GM19372 (cell line): ENCODE measurements around the gene PARP6.
"Not testable (repeated sequence)": the region's sequence is repeated elsewhere in the genome, so short reads cannot be mapped to it uniquely, and the experiment has no call there.

Experiments used
- ATAC-seq: cut with Tn5 transposase; IDR thresholded peaks from one replicate; pipeline ENCODE4 v1.9.1; 2021; ENCODE audit warnings: mild to moderate bottlenecking, low read depth, moderate library complexity; ENCODE audit not compliant: unreplicated experiment

PARP6 gene

DNA sequence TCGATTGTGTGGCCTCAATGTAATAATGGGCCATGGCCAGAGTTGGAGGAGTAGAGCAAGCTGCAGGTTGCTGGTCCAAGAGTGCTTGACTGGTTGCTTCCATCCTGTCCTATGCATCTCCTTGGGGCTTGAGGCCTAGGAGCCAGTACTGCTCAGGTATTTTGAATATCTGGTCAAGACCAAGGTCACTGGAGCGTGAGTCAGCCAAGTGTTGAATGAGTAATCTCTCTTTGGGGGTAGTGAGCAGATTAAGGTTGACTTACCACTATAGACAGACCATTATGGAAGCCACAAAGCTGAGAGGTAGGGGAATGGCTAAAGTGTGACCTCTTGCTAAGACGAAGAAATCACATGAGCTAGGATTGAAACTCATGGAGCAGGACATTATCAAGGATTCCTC lies 9.4 kb upstream of the PARP6 start:
- no peak for ATAC-seq

DNA sequence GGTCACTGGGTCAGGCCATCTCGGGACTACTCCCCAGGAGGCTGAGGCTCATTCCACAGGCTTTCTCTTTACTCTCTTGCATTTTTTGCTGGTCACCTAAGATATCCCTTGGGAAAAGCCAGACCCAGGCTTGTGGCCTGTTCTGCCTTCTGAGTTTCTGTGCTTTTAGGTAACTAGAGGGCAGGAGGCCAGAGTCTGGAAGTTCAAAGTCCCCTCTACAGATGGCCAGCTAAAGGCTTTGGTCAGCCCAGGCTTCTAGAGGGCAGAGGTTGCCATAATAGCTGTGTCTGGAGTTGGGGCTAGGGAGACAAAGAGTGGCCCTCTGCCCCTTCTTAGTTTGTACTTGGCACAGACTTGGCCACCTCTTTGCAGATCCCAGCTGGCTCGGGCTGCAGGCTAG lies 8.4 kb upstream of the PARP6 start:
- ATAC-seq, result no peak

DNA sequence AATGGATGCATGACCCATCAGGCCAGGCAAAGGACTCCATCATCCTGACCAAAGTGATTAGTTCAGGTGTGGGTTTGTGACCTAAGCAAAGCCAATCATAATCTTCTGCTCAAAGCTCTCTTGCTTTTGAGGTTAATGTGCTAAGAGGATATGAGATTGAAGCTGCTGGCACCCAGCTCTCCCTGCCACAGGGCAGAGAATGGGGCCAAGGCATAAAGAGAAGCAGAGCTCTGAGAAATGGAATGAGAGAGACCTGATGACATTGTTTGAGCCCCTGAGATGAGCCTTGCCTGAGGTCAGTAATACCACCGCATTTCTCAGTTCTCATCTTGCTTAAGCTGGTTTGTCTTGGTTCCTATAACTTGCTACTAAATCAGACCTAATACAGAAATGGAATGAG lies 6.4 kb upstream of the PARP6 start:
- ATAC-seq, result no peak

DNA sequence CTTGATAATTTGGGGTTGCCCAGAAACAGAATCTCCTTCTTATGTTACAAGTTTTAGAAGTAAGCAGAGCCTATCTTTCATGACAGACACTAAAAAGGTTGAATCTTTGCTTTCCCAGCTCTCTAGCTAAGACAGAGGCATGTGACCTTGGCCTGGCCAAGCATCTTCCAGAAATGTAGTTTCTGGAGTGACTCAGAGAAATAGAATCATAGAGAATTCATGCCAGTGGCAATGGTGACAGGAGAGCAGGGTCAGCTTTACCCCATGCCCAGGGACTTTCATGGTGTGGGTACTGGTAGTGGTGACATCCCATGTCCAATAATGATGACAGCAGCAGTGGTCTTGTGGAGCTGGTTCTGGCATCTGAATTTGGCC lies 4.0 kb upstream of the PARP6 start:
- no peak for ATAC-seq

DNA sequence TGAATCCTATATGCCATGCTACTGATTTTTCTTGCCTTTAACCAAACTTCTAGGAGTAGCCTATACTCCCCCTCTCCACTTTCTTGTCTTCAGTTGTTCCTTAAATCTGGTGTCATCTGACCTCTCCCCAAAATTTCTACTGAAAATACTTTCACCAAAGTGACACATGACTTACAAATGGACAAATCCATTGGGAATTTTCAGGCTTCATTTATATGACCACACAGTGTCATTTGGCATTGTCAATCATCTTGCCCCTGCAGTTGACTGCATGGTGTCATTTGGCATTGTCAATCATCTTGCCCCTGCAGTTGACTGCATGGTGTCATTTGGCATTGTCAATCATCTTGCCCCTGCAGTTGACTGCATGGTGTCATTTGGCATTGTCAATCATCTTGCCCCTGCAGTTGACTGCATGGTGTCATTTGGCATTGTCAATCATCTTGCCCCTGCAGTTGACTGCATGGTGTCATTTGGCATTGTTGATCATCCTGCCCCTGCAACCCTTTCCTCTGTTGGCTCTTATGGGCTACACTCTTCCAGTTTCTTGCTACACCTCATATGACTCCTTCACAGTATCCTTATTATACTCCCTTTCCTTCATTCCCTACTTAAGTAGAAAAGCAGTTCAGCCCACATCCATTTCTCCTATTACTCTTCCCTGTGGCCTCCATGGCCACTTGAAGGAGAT lies 3.4 kb upstream of the PARP6 start:
- not testable (repeated sequence) for ATAC-seq

DNA sequence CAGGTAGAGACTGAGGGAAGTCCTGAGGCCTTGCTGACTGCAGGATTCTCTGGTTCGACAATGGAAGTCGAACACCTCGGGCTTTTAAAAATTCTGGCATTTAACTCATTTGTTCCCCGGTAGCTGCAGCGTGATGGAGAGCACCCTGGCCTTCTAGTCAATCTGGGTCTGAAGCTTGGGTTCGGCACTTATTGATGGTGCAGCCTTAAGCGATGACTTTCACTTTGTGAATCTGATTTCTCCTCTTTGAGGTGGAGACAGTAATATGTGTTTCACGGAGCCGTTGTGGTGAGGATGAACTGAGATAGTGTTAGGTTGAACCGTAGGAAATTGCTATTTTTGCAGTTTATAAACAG lies 621 bp upstream of the PARP6 start:
- ATAC-seq, result no peak

DNA sequence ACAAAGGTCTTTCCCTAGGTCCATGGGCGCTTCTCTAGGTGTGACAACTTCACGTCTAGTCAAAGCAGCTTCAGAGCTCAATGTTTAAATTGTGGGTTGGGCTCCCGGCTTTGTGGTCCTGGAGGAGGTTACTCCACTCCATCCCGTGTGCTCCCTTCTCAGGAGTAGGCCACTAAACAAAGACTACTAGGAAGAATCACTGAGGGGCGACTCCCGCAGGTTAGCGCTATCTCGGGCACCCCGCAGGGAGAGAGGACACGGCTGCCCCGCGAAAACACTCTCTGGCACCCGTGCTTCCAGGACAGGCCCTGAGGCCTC lies 500 bp downstream of the PARP6 start:
- peak; percentile 11 for ATAC-seq

DNA sequence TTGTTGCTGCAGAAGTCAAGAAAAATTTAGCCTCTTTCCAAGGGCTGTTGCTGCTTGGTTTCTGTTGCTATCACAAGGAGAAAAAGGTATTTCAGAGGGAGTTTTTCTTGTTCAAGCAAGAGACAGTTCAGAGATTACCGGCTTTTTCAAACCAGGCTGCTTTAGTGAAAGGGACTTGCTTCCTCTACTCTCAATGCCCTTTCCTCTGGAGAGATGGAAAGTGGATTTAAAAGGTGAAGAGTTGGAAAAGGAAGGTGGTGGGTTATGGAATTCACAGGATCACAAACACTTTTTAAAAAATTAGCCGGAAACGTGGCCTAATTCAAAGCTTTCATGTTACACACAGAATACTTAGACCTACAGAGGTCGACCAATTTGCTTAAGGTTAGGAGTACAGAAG lies 1.1 kb downstream of the PARP6 start:
- ATAC-seq, result no peak

DNA sequence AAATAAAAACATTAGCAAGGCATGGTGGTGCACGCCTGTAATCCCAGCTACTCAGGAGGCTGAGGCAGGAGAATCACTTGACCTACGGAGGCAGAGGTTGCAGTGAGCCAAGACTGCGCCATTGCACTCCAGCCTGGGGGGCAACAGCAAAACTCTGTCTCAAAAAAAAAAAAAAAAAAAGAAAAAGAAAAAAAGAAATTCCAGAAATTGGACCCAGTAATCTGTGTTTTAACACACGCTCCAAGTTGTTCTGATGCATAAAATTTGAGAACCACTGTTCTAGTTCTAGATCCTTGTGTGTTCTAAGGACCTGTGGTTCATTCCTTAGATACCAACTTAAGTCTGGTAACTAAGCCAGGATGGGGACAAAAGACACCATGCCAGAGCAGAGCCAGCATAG lies 2.6 kb downstream of the PARP6 start:
- no peak for ATAC-seq

DNA sequence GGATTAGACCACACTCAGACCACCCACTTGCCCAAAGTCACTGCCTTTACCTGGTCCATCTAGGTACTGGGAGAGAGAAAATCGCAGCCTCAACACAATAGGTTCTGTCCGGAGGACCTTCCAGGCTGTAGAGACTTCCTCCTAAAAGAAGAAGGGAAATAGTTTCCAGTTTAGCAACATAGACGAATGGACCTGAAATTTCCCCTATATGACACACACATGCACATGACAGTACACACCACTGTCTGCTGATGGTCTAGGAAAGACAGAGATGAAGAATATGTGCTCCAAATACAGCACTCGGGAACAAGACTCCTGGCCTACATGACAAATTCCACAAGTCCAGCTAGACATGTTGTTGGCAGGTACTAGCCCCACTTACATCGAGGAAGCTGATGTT lies 7.3 kb downstream of the PARP6 start:
- no peak for ATAC-seq

DNA sequence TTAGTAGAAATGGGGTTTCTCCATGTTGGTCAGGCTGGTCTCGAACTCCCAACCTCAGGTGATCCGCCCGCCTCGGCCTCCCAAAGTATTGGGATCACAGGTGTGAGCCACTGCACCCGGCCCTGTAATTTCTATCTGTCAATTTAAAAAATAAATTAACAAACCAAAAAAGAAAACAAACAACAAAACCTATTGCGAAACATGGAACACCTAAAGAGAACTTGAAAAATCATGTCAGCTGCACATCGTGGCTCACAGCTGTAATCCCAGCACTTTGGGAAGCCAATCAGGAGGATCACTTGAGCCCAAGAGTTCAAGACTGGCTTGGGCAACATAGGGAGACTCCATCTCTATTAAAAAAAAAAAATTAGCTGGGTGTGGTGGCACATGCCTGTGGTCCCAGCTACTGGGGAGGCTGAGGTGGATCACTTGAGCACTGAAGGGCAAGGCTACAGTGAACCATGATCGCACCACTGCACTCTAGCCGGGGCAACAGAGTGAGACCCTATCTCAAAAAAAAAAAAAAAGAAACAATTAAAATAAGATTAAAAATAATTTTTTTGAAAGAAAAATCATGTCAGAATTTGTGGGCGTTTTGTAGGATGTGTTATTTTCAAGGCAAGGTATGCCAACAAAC lies 19.6 kb downstream of the PARP6 start:
- ATAC-seq, result no peak

DNA sequence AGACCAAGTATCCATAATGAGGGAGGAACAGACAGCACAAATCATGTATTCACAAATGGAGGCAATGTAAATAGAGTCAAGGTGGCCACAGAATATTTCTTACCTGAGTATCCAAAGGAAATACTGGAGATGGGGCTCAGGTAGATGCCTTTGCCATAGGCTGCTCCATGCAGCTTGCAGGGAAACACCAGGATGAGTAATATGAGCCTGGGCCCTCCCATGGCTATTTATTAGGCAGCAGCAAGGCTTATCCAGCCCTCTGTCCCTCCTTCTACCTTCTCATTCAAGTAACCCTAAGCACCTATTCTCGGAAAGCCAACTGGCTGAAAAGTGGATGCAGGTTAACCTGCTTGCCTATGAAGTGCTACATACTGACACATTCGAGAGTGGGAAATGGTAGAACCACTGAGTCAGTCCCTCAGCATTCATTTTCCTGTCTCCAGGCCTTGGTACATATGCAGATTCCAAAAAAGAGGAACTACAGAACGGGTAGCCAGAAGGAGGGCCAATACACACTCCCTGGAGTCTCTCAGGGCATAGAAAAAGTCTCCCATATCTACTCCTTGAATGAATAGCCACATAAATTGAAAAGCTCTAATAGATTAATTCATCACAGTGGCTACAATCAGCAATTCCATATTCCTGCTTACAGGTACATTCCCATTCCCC lies 23.1 kb downstream of the PARP6 start:
- ATAC-seq, result no peak

DNA sequence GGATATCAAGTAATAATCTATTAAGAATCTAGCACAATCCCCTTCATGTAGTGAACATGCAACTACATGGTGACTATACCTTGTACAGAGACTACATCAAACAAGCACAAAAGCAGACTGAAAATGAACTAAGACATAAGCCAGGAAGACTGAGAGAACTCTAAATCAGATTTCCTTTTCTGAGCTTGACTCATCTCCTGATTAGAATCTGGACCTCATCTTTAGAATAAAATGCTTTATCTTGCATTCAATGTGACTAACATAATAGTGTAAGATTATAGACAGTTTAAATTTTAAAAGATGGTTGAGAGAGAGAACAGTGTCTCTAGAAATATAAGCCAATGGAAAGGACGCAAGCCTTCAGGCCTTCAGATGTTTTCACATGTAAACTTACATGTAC lies 23.8 kb downstream of the PARP6 start:
- ATAC-seq, result no peak

DNA sequence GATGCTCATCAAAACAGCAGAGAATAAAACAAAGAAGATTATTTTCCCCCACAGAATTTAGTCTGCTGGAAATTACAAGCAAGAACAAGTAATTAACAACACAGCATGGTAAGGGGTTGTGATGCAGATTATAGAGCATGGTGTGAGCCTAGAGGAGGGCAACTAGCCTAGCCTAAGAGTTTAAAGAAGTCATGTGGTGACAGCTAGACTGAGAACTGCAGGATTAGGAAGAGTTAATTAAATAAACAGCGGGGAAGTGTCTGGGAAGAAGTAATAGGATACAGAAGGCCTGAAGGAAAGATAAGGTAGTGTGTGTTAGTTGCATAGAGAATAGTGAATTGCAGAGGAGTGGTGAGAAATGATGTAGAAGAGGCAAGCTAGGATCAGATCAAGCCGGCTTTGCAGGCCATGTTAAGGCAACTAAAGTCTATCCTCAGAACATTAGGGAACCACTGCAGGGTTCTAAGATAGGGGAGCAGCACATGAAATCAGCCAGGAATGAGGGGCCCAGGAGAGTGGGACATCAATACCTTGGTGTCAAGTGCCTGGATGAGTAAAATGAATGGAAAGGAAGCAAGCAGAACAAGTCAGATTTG lies 29.5 kb downstream of the PARP6 start:
- ATAC-seq, result no peak

DNA sequence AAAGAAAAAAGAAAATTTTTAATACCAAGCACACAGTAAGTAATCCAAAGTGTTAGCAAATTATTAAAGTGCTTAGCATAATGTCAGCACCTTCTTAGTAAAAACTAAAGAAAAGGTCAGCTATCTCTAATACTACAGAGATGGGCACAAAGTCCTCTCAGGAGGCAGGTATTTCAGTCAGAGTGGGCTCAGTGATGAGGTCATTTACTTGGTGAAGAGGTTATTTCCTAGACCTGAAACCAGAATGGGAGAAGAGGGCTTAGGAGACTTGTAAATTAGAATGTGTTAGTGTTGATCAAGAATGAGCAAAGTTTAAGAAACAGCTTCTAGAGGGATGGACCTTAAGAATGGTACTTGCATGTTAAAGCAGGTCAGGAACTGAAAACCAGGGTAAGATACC lies 32.7 kb downstream of the PARP6 start:
- no peak for ATAC-seq

DNA sequence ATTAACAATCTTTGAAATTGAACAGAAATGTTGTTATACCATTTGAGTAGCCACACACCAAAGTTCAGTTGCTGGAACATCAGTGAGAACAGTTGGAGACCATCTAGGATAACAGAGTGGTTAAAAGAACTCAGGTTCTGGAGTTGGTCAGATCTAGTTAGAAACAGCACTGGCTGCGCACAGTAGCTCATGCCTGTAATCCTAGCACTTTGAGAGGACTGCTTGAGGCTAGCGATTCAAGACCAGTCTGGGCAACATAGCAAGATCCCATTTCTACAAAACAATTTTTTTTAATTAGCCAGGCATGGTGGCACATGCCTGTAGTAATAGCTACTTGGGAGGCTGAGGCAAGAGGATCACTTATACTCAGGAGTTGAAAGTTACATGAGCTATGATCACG lies 33.8 kb downstream of the PARP6 start:
- ATAC-seq, result no peak

DNA sequence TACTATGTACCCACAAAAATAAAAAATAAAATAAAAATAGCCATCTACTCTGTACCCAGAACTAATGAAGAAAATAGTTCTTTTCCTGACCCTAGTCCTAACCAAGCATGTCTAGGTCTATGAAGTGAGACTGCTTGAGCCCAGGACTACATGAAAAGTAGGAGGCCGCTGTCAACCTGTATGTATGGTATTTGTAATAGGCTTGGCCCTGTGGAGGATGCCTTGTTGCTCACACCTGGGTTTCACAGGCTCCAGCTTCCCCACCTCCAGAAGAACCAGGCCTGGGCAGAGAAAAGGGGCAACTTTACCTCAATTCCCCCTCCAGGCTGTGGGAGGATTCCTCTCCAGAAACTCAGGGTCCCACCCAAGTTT lies 34.5 kb downstream of the PARP6 start:
- no peak for ATAC-seq

DNA sequence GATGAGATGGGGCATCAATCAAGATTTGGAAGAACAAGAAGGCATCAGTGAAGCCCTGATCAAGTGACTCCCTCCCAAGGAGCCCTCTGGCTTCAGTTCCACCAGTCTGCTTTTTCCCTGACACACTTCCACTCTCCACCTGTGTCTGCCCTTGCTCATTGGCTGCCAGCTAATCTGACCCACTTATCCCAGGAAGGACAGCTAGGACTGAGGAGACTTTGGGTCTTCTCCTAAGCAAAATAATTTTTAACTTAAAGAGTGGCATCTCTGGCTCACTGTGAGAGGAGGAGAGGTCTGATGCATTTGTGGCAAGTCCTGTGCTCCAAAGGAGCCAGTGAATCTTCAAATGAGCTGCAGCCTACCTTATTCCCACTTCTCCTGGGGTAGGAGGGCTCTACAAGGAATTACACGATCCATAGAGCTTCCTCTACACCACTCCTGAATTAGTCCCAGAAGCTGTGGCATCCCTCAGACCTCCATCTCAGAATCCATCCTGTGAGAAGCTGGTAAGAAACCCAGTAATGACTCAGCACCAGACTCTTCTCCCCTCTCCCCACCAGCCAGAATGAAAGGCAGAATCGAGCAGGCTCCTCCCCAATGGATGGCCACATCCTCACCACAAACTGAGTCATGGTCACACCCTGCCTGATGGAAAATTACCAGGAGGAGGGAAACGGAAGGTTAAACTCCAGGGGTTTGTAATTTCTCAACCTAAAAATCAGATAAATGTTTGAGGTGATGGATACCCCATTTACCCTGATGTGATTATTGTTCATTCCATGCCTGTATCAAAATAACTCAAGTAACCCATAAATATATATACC lies 35.1 kb downstream of the PARP6 start:
- peak; percentile 65 for ATAC-seq

DNA sequence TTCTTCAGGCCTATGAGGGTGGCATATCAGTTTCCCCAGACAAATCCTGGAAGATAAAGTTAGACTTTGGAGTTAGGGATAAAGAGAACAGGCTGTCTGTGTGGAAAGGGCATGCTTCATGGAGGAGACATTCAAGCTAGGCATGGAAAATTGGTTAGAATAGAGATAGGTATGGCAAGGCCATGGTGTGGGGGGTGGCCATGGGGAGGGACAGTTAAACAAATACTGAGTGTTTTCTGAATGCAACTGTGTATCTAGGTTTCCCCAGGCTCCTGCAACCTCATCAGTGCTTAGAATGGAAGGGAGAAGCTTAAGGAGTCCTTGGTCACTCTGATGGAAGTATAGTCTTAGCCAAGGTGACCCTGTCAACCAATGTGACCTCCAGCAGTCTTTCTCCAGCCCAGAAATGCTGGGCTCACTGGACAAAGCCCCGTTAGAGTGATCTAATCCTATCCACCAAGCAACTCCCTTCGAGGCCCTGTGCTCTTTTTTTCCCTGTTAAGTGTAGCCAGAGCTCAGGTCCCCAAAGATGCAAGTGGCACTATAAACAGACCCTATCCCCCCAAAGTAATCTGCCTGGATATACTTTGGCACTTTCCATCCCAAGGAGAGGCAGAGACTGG lies 35.9 kb downstream of the PARP6 start:
- ATAC-seq, result no peak

DNA sequence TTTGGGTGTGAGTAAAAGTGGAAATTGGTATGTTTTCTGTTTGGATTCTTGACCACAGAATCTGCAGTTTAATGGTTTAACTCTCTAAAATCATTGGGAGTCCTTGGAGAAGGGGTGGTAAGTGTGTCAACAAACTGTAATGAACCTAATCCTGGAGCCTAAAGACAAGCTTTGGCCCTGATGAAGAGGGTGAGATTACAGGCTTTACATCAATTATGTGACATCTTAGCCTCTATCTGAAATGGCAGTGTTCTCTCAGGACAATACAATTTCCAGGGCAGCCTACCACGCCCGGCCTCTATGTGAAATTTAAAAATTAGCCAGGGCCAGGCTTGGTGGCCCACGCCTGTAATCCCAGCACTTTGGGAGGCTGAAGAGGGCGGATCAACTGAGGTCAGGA lies 37.1 kb downstream of the PARP6 start:
- no peak for ATAC-seq

DNA sequence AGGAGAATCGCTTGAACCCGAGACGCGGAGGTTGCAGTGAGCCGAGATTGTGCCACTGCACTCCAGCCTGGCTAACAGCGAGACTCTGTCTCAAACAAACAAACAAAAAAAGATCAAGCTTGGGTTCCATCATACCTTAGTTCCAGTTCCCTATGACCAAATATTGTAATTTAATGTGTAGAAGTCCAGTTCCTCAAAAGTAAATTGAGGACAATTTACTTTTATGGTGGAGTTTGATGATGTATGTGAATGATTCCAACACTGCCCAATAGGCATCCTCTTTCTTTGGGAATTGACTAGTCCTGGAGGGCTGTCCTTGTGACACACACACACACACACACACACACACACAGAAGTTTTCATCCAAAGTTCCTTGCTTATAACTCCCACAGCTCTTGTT lies 38.6 kb downstream of the PARP6 start:
- ATAC-seq, result no peak
